H9 (cell line): Measurements from ENCODE around the gene PRICKLE3. TPM values are rescaled to one million over a fixed set of nuclear protein-coding genes. Genes with fewer than 3 reads are reported as not detected.

ENCODE experiments used
- DNase-seq: peaks from one replicate; pipeline ENCODE4 v3.0.0-alpha.2; 2017
- H2AFZ ChIP-seq: one replicate; pipeline ENCODE4 v1.6.1; 2013; ENCODE audit warnings: mild to moderate bottlenecking, low read length, control low read depth, moderate library complexity
- H2AK5ac ChIP-seq: 2 replicates; pipeline ENCODE4 v1.6.1; 2013; ENCODE audit warnings: low read length, control low read depth, mixed read lengths; ENCODE audit not compliant: insufficient read length
- H2BK120ac ChIP-seq: one replicate; pipeline ENCODE4 v1.6.1; 2013; ENCODE audit warnings: low read depth, mild to moderate bottlenecking, low read length, control low read depth, inconsistent platforms; ENCODE audit not compliant: poor library complexity, severe bottlenecking
- H2BK12ac ChIP-seq: 2 replicates; pipeline ENCODE4 v1.6.1; 2013; ENCODE audit warnings: low read length, control low read depth, mixed read lengths, low read depth; ENCODE audit not compliant: insufficient read length
- H2BK15ac ChIP-seq: 2 replicates; pipeline ENCODE4 v1.6.1; 2013; ENCODE audit warnings: low read depth, low read length, control low read depth
- H2BK20ac ChIP-seq: one replicate; pipeline ENCODE4 v1.6.1; 2013; ENCODE audit warnings: low read depth, mild to moderate bottlenecking, low read length, control low read depth, inconsistent platforms; ENCODE audit not compliant: poor library complexity, severe bottlenecking
- H2BK5ac ChIP-seq: 2 replicates; pipeline ENCODE4 v1.6.1; 2013; ENCODE audit warnings: low read length, control low read depth, mixed read lengths; ENCODE audit not compliant: insufficient read length
- H3K14ac ChIP-seq: 2 replicates; pipeline ENCODE4 v1.6.1; 2013; ENCODE audit warnings: low read length, control low read depth; ENCODE audit not compliant: insufficient read depth
- H3K18ac ChIP-seq: 2 replicates; pipeline ENCODE4 v1.6.1; 2013; ENCODE audit warnings: low read depth, mild to moderate bottlenecking, mixed read lengths, low read length, control low read depth; ENCODE audit not compliant: insufficient read length
- H3K23ac ChIP-seq: 2 replicates; pipeline ENCODE4 v1.6.1; 2013; ENCODE audit warnings: low read length, control low read depth, mixed read lengths, low read depth; ENCODE audit not compliant: insufficient read length
- H3K23me2 ChIP-seq: 2 replicates; pipeline ENCODE4 v1.6.1; 2013; ENCODE audit warnings: low read depth, mild to moderate bottlenecking, mixed read lengths, low read length, control low read depth; ENCODE audit not compliant: insufficient read length, poor library complexity, severe bottlenecking
- H3K27ac ChIP-seq: 2 replicates; pipeline ENCODE4 v1.5.1; 2013; ENCODE audit warnings: low read length, control low read depth, mixed read lengths, low read depth; ENCODE audit not compliant: insufficient read length
- H3K27me3 ChIP-seq: 2 replicates; pipeline ENCODE4 v1.6.1; 2013; ENCODE audit warnings: low read length, control low read depth, inconsistent platforms; ENCODE audit not compliant: insufficient read depth
- H3K4ac ChIP-seq: 2 replicates; pipeline ENCODE4 v1.6.1; 2013; ENCODE audit warnings: low read depth, mild to moderate bottlenecking, control low read depth, inconsistent platforms, low read length, moderate library complexity
- H3K4me1 ChIP-seq: 2 replicates; pipeline ENCODE4 v1.6.1; 2013; ENCODE audit warnings: low read length, control low read depth, inconsistent platforms; ENCODE audit not compliant: insufficient read depth
- H3K4me2 ChIP-seq: 2 replicates; pipeline ENCODE4 v1.6.1; 2013; ENCODE audit warnings: low read length, control low read depth, mixed read lengths; ENCODE audit not compliant: insufficient read length, insufficient read depth
- H3K56ac ChIP-seq: 2 replicates; pipeline ENCODE4 v1.6.1; 2013; ENCODE audit warnings: low read depth, mild to moderate bottlenecking, mixed read lengths, low read length, control low read depth; ENCODE audit not compliant: insufficient read length
- H3K79me1 ChIP-seq: 2 replicates; pipeline ENCODE4 v1.6.1; 2013; ENCODE audit warnings: low read depth, mild to moderate bottlenecking, moderate library complexity, low read length, control low read depth, inconsistent platforms; ENCODE audit not compliant: insufficient read depth, poor library complexity, severe bottlenecking
- H3K79me2 ChIP-seq: 2 replicates; pipeline ENCODE4 v1.6.1; 2013; ENCODE audit warnings: low read length, control low read depth, inconsistent platforms; ENCODE audit not compliant: insufficient read depth
- H3K9ac ChIP-seq: 2 replicates; pipeline ENCODE4 v1.6.1; 2013; ENCODE audit warnings: low read length, control low read depth, mixed read lengths; ENCODE audit not compliant: insufficient read length; ENCODE audit errors: extremely low read depth
- H3K9me3 ChIP-seq: one replicate; pipeline ENCODE4 v1.6.1; 2013; ENCODE audit warnings: low read depth, low read length, inconsistent platforms; ENCODE audit not compliant: control insufficient read depth
- H3T11ph ChIP-seq: one replicate; pipeline ENCODE4 v1.6.1; 2013; ENCODE audit warnings: mild to moderate bottlenecking, low read length, control low read depth, inconsistent platforms
- H4K20me1 ChIP-seq: one replicate; pipeline ENCODE4 v1.6.1; 2013; ENCODE audit not compliant: control insufficient read depth, insufficient read length, insufficient read depth
- H4K5ac ChIP-seq: 2 replicates; pipeline ENCODE4 v1.6.1; 2013; ENCODE audit warnings: low read depth, mild to moderate bottlenecking, mixed read lengths, low read length, control low read depth; ENCODE audit not compliant: insufficient read length
- H4K8ac ChIP-seq: replicated peaks from 2 replicates; pipeline ENCODE4 v1.6.1; 2013; ENCODE audit warnings: low read length, control low read depth, mixed read lengths, low read depth; ENCODE audit not compliant: insufficient read length
- H4K91ac ChIP-seq: 2 replicates; pipeline ENCODE4 v1.6.1; 2013; ENCODE audit warnings: low read depth, mild to moderate bottlenecking, moderate library complexity, mixed read lengths, low read length, control low read depth; ENCODE audit not compliant: insufficient read length
- H3K27ac Mint-ChIP-seq, 3 experiments: 2 replicates in 2 of 3; 3 replicates in 1 of 3; pipeline ENCODE4 v1.8.0; 2020 to 2021; ENCODE audit warnings: mixed read lengths in 3 of 3, mild to moderate bottlenecking in 1 of 3, moderate library complexity in 1 of 3
- H3K27me3 Mint-ChIP-seq: 2 replicates; pipeline ENCODE4 v1.8.0; 2021; ENCODE audit warnings: low read depth, mild to moderate bottlenecking, moderate library complexity, mixed read lengths
- H3K36me3 Mint-ChIP-seq, 3 experiments: 2 replicates in 2 of 3; 3 replicates in 1 of 3; pipeline ENCODE4 v1.8.0; 2020 to 2021; ENCODE audit warnings: low read depth in 3 of 3, mixed read lengths in 3 of 3; ENCODE audit not compliant: insufficient read depth in 1 of 3
- H3K4me1 Mint-ChIP-seq, 2 experiments: 2 replicates each; pipeline ENCODE4 v1.8.0; 2020; ENCODE audit warnings: mixed read lengths in 2 of 2
- H3K4me3 Mint-ChIP-seq, 2 experiments: 2 replicates in 1 of 2; 3 replicates in 1 of 2; pipeline ENCODE4 v1.8.0; 2020 to 2021; ENCODE audit warnings: mild to moderate bottlenecking in 2 of 2, mixed read lengths in 2 of 2, moderate library complexity in 1 of 2
- H3K9me3 Mint-ChIP-seq, 2 experiments: 2 replicates in 1 of 2; 3 replicates in 1 of 2; pipeline ENCODE4 v1.8.0; 2020; ENCODE audit warnings: mild to moderate bottlenecking in 2 of 2, mixed read lengths in 2 of 2, moderate library complexity in 1 of 2
- CTCF ChIP-seq: fragments of 200-600 bp; sonication (generic); conservative IDR thresholded peaks from 3 replicates; pipeline ENCODE4 v1.8.0; 2021; ENCODE audit warnings: antibody characterized with exemption, mild to moderate bottlenecking
- WGBS: extraction: QIAGEN DNeasy Blood & Tissue Kit; methylation state at CpG from one replicate; pipeline ENCODE4 v1.1.7; 2013; ENCODE audit warnings: missing lambda C conversion rate, low lambda C conversion rate, mixed read lengths; ENCODE audit not compliant: insufficient read length; ENCODE audit errors: extremely low coverage; 5-methylcytosine and 5-hydroxymethylcytosine counted together
- total RNA-seq: library from RNA; stranded (reverse); gene quantifications from 2 replicates; pipeline ENCODE4 v1.2.1, GENCODE V29; 2021

The PRICKLE3 gene
- total RNA-seq, 1 experiment from 2014 or later: 9.7 TPM

- H4K8ac ChIP-seq: no peak overlapping the region
- no peaks in the 10 kb centered on the region for H3K79me1 ChIP-seq
- H3T11ph ChIP-seq: no peak overlapping the region
- Mint-ChIP-seq H3K36me3 (peaks cover 28 to 53% (median 45%) of the 10 kb centered on the region in 3 experiments), H3K27me3 (peaks cover 22% of the 10 kb centered on the region), H3K4me3 (no peak overlapping the region), H3K4me1 (peaks cover 0 to 12% of the 10 kb centered on the region in 2 experiments; a peak in 2 of 4 replicates), H3K9me3 (peaks cover 74 to 76% of the 10 kb centered on the region in 2 experiments), H3K27ac (no peak overlapping the region; a peak in 1 of 7 replicates)
- H2BK5ac ChIP-seq: no peak overlapping the region
- WGBS: no CpG with 5 or more reads among the region's 43 CpGs
- H3K23ac ChIP-seq: no peak overlapping the region
- H3K4ac ChIP-seq: no peak overlapping the region
- H2BK120ac ChIP-seq: no peak overlapping the region
- no peak for TF ChIP-seq CTCF
- H2BK15ac ChIP-seq: no peak overlapping the region
- H4K91ac ChIP-seq: no peak overlapping the region
- H4K5ac ChIP-seq: no peak overlapping the region
- H3K79me2 ChIP-seq: no peaks in the 10 kb centered on the region
- no peak overlapping the region for H2AK5ac ChIP-seq
- H2AFZ ChIP-seq: no peak overlapping the region
- no peak overlapping the region for H2BK12ac ChIP-seq
- H3K18ac ChIP-seq: no peak overlapping the region
- H3K27me3 ChIP-seq: no peaks in the 10 kb centered on the region; the same call in 1 of the 2 replicates
- H3K9ac ChIP-seq: no peak overlapping the region
- no peak overlapping the region for H3K56ac ChIP-seq
- H3K27ac ChIP-seq: no peak overlapping the region
- H3K4me2 ChIP-seq: no peak overlapping the region
- H3K9me3 ChIP-seq: peaks cover 20% of the 10 kb centered on the region
- no peaks in the 10 kb centered on the region for H4K20me1 ChIP-seq
- no peak overlapping the region for H2BK20ac ChIP-seq
- no peak overlapping the region for H3K14ac ChIP-seq
- H3K4me1 ChIP-seq: no peaks in the 10 kb centered on the region
- peaks cover 10% of the 10 kb centered on the region for H3K23me2 ChIP-seq
- DNase-seq: no peak
Observed at GRCh38 chrX:49175435-49176274, 10.5 kb downstream of the PRICKLE3 start.
